NCI-H526 (cell line): Measurements from ENCODE around the gene PRRT2.
A peak's percentile ranks its signal among the peaks of the same experiment; 100 is the strongest.

ENCODE experiments used
- DNase-seq, 2 experiments: peaks; one replicate each; lab custom pipeline; 2025; lab: John Stamatoyannopoulos, UW

The PRRT2 gene

DNA sequence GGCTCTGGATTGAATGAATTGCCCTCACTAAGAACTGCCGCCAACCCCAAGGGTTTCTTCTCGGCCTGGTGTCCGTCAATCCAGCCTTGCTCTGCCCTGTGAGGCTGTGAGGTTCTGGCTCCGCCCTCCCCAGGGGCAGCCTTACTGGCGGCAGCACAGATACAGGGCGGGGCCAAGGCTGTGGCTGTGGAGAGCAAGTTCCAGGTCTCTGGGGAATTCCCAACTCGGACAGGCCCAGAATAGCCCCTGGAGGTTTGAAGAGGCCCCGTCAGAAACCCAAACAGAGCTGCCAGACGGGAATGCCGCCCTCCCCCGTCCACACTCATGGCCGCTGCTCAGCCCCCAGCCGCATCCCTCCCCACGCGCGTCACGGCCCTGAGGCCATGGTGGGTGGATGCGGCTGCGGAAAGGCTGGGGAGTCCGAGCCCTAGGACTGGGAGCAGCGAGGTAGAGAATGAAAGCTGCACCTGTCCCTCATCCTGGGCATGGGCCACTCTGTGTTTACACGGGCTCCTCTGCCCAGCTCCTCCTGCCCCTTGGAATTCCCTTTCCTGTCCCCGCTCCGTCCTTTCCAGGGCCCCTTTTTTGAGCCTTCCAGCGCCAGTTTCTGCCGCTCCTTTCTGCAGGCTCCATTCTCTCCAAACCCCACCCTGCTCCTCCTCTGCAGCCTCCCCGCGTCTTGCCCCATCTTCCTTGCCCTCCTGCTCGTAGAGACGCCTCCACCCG is 660 bp upstream of the PRRT2 start:
- peak; percentile 96 to 99 for DNase-seq

DNA sequence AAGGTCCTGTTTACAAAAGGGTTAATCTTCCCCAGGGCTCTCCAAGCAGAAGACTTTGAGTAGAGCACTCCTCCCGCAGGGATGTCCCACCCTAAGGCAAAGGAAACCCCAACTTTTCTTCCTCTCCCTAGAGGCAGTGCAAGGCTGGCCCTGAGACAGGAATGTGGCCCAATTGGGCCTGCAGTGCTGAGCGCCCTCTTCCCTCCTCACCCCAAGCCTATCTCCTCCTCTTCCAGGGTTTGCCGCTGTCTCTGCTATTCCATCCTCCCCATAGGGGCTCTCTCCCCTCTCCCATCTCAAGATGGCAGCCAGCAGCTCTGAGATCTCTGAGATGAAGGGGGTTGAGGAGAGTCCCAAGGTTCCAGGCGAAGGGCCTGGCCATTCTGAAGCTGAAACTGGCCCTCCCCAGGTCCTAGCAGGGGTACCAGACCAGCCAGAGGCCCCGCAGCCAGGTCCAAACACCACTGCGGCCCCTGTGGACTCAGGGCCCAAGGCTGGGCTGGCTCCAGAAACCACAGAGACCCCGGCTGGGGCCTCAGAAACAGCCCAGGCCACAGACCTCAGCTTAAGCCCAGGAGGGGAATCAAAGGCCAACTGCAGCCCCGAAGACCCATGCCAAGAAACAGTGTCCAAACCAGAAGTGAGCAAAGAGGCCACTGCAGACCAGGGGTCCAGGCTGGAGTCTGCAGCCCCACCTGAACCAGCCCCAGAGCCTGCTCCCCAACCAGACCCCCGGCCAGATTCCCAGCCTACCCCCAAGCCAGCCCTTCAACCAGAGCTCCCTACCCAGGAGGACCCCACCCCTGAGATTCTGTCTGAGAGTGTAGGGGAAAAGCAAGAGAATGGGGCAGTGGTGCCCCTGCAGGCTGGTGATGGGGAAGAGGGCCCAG is 1.0 kb downstream of the PRRT2 start:
- peak in 1 of 2 experiments; percentile 30 for DNase-seq

DNA sequence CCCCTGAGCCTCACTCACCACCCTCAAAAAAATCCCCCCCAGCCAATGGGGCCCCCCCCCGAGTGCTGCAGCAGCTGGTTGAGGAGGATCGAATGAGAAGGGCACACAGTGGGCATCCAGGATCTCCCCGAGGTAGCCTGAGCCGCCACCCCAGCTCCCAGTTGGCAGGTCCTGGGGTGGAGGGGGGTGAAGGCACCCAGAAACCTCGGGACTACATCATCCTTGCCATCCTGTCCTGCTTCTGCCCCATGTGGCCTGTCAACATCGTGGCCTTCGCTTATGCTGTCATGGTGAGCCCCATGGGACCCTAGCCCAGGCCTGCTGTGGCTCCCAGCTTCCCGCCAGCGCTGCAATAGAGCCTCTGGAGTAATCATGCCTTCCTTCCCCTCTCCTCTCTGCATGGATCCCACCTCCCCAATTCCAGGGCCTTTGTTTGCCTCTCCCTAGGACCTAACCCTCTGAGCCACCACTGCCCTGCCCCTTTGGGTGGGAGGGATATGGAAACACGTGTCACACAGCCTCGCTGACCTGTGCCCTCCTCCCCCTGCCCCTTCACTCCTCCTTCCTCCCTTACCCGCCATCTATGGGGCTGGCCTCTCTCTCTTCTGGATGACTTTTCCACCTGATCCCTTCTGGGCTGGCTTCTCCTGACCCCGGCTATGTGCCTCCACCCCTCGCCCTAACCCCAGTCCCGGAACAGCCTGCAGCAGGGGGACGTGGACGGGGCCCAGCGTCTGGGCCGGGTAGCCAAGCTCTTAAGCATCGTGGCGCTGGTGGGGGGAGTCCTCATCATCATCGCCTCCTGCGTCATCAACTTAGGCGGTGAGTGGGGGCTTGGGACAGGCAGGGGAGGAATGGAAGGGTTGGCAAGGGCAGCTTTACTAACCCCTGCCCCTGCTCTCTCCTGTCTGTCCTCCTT is 1.9 kb downstream of the PRRT2 start:
- DNase-seq: peak in 1 of 2 experiments; percentile 30

DNA sequence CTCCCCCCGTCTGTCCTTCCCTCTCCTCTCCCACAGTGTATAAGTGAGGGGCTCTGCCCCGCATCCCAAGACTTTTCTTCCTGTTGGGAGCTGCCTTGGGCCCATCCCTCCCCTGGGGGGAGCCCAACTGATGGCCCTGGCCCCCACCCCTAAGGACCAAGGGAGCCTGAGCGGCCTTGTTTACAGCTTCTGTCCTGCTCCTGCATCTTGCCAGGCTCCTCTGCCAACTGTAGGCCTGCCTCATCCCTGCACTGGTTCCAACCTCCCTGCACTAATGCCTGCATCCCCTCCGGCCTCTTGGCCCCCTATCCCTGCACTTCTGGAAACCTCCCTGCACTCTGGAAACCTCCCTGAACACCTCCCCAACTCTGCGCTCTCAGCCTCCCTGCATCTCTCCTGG is 2.6 kb downstream of the PRRT2 start:
- no peak for DNase-seq

DNA sequence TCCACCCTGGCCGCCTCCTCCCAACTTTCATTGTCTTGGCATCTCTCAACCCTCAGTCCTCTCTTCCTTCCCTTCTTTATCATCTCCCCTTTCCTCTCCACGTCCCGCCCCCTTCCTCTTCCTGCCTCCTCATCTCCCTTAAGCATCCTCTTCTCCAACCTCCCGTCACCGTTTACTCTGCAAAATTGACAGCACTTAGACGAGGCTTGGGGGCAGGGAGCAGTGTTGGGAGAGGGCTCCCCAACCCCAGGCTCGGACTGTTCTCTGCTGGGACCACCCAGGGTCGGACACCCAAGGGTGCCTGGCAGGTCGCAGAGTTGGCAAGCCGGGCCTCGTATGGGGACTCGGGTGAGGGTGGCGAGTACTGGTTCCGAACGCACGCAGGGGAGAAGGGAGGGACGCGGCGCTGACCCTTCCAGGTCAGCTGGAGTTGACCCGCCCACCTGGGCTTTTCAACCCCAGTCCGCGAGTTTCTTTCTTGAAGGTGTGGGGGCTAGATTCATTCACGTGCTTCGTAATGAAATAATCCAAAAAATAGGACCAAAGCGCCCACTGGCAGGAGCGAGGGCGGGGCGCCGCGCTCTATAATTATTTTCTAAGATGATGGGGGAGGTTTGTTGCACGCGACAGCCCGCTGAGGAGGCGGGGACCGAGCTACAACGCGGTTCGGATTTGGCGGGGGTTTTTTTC is 3.2 kb downstream of the PRRT2 start:
- DNase-seq: peak; percentile 45 to 73

DNA sequence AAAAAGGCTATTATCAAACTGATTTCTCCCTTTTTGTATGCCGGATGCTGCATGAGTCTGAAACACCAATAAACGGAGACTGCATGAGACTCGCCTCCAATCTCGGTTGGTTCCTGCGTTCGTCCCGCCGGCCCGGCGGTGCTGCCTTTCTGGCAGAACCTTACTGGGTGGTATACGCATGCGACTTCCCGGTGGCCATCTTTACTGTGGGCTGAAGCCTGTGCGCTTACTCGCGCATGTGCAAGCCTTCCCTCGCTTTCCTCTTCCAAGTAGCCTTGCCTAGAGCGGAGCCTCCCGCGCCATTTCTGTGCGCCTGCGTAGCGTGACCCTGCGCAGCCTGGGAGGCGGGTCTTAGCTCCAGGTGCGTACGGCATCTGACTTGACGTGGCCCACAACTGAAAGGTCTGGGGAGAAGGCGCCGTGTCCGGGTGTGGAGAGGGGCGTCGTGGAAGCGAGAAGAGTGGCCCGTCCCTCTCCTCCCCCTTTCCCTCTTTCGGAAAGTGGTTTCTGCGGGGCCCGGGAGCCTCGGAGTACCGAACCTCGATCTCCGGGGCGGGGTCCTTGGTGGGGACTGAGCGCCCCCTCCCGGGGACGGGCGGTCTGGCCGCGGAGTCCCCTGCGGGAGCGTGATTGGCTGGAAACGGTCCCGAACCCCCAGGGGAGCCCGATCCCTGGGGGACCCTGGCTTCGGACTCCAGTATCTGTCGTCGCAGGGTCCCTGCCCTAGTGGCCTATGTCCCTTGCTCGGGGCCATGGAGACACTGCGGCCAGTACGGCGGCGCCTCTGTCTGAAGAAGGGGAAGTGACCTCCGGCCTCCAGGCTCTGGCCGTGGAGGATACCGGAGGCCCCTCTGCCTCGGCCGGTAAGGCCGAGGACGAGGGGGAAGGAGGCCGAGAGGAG is 4.0 kb downstream of the PRRT2 start, which contains the start of gene PAGR1:
Gene PAGR1 (plus strand): TSS at position 360 of the 901 bp plus-strand sequence. CDS start 374 bp downstream, at position 734.
- DNase-seq: peak; percentile 97 to 99

DNA sequence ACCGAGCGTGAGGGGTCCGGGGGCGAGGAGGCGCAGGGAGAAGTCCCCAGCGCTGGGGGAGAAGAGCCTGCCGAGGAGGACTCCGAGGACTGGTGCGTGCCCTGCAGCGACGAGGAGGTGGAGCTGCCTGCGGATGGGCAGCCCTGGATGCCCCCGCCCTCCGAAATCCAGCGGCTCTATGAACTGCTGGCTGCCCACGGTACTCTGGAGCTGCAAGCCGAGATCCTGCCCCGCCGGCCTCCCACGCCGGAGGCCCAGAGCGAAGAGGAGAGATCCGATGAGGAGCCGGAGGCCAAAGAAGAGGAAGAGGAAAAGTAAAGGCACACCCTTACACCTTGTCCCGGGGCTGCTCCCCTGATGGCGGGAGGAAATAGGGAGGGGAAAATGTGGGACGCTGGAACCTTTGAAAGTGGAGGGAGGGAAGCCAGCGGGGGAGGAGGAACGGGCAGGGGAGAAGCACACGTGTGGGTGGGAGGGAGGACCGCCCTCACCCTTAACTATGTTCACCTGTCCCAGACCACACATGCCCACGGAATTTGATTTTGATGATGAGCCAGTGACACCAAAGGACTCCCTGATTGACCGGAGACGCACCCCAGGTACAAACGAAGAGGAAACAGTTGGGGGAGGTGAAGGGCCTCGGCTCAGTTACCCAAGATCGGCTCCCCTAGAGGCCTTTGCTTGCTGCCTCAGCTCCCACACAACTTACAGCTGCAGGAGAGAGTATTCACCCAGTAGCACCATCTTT is 4.9 kb downstream of the PRRT2 start:
- peak; percentile 71 to 82 for DNase-seq

DNA sequence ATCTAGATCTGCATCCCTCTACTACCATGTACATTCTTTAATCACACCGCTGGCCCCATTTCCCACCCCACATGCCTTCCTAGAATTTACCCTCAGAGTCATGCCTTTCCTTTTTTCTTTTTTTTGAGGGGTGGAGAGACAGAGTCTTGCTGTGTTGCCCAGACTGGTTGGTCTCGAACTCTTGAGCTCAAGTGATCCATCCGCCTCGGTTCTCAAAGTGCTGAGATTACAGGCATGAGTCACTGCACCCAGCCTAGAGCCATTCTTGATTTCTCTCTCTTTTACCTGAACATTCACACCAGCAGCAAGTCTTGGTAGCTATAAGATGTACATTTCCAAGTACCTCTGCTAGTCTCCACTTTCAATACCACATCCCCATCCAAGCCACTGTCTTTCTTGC is 6.1 kb downstream of the PRRT2 start:
- no peak for DNase-seq

DNA sequence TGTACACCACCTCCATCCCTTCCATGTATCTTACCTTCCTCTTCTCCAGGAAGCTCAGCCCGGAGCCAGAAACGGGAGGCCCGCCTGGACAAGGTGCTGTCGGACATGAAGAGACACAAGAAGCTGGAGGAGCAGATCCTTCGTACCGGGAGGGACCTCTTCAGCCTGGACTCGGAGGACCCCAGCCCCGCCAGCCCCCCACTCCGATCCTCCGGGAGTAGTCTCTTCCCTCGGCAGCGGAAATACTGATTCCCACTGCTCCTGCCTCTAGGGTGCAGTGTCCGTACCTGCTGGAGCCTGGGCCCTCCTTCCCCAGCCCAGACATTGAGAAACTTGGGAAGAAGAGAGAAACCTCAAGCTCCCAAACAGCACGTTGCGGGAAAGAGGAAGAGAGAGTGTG is 7.5 kb downstream of the PRRT2 start:
- DNase-seq: peak in 1 of 2 experiments; percentile 35

DNA sequence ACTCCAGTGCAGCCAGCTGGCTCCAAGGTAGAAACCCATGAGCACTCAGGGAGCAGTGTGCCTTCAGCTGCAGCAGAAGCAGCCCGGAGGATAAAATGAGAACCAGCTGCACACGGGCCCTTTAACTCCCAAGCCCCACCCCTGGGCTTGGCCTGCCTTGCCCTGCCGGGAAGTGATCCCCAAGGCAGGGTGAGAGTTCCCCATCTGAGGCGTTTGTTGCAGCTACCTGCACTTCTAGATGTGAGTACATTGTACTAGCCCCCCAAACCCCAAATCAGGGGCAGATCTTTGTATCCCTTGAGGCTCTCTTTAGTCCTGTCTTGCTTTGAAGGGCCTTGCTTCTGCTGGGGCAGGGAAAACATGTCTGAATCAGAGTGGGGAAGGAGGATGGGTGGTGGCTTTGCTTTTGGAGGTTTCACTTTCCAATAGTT is 8.3 kb downstream of the PRRT2 start, which contains the start of gene MVP:
Gene MVP (plus strand): TSS at position 192 of the 431 bp plus-strand sequence. CDS start 10,088 bp downstream, outside the sequence.
- peak in 1 of 2 experiments; percentile 38 for DNase-seq

DNA sequence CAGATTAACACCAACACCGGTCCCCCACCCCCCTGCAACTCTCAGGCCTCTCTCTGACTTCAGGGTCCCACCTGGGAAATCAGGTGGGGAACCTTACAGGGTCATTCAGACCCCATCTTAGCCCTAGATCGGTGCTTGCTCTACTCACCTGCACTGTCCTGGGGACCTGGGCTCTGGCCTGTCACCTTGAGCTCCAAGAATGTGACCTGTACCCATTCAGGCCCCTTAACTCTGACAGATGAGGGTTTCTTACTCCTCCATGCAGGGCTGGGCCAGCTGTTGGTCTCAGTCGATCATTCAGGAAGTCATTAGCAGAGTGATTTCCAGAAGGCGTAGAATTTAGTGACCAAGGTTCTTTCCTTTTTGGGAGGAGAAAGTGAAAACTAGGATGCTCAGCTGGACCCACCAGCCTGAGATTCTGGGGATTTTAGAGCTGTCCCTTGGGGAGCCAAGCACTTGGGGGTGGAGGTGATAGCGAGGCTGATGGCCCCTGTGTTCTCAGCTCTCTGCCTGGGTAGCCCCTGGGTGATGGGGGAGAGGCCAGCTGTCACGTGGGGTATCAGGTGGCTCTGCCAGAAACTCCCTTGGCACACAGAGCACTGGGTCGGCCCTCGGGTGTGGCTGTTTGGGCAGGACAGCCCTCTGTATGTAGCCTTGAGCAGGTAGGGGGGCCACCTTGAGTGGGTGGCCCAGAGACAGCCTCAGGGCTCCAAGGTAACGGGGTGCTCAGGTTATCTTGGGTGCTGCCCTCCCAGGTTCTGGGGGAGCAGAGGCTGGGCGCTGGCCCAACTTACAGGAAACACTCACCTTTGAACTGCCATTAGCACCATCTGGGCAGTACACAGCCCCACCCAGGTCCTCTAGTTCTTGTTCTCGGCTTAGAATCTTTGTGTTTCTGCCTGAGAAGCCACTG is 9.0 kb downstream of the PRRT2 start:
- no peak for DNase-seq

DNA sequence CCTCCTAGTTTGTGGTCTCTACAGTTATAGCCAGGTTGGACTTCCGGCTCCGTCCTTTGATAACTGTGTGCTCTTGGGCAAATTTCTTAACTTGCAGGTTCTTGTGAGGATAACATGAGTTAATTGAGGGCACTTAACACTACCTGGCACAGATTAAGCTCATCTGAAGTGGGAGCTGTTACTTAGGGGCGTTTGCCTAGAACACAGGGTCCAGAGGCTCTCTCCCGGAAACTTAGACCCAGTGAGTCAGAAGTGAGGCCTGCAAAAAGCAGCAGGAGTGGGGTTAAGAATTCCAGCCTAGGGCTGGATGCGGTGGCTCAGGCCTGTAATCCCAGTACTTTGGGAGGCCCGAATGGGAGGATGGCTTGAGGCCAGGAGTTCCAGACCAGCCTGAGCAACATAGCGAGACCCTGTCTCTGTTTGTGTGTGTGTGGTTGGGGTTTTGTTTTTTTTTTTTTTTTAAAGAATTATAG is 9.7 kb downstream of the PRRT2 start:
- no peak for DNase-seq

DNA sequence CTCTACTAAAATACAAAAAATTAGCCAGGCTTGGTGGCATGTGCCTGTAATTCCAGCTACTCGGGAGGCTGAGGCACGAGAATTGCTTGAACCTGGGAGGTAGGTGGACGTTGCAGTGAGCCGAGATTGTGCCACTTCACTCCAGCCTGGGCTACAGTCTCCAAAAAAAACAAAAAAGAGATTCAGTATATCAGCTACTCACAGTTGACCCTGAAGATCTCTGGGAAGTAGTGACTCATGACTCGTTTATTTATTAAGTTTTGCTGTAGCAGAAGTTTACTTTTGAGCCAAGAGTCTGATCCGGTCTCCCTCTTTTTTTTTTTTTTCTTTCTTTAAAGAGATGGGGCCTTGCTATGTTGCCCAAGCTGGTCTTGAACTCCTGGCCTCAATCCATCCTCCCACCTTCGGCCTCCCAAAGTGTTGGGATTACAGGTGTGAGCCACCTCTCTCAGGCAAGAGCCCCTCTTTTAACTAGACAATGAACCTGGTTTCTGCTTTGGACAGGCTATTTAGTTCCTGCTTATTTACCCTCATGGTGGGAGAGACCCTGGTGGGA is 12.7 kb downstream of the PRRT2 start:
- no peak for DNase-seq

DNA sequence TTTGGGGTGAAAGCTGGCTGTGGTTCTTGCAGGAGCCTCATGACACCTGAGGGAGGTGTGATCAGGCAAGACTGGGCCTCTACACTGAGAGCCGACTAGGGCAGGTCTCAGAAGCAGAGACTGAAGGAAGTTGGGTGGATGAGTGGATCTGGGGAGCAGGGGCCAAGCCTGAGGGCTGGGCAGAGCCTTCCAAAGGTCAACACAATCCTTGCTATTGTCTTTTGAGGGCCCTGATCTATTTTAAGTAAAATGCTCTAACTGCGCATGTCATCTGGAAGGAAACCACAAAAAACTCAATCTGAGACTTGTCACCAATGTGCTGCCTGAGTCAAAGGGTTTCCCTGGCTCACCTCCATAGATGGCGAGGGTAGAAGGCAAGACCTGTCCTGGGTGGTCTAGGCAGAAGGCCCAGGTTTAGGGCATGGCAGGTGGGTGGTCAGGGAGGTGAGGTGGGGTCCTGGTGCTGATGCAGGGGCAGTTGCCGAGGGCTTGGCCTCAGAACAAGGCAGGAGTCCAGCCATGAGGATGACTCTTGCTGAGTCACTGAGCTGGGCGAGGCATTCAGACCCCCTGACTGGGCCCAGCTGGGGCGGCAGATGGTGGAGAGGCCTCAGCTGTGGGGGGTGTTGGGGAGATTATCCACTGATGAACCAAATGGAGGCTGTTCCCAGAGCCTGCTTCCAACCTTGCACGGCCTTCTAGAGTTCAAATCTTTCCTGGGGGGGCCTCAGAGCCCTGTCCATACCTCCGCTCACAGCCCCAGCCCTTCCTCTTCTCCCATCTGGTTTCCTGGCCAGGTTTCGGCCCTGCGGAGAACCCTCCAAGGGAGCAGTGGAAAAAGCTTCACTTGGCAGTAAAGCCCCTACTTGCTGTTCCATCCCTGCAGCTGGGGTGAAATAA is 13.4 kb downstream of the PRRT2 start:
- DNase-seq: no peak

DNA sequence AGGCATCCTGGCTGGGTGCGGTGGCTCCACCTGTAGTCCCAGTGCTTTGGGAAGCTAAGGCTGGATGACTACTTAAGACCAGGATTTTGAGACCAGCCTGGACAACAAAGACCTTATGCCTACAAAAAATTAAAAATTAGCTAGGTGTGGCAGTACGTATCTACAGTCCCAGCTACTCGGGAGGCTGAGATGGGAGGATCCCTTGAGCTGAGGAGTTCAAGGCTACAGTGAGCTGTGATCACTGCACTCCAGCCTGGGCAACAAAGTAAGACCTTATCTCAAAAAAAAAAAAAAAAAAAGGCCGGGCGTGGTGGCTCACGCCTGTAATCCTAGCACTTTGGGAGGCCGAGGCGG is 14.3 kb downstream of the PRRT2 start:
- DNase-seq: no peak

DNA sequence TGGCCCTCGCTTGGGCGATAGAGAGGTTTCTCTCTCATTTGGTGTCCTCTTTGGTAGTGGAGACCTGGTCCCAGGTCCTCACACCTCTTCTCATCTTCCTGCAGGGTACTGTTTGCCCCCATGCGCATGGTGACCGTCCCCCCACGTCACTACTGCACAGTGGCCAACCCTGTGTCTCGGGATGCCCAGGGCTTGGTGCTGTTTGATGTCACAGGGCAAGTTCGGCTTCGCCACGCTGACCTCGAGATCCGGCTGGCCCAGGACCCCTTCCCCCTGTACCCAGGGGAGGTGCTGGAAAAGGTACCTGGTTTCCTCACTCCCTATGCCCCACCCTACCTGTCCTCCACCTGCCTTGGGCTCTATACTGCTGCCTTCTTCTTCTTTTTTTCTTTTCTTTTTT is 18.8 kb downstream of the PRRT2 start:
- no peak for DNase-seq

DNA sequence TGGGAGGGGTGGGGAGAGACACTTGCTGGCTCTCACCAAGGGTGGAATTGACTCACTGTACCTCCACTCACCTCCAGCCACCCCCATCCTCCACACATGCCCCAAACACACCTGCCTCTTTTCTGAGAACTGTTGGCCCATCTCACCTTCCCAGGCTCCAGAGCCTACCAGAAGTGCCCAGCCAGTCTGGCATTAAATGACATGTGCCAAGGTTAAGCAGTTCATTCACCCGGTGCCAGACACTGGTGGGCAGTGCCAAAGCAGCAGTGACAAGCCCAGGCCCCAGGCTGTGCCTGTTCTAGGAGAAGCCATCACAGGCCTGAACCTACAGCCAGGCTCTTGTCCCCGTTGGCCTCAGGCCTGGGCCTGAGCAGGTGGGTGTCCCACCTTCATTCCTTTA is 19.5 kb downstream of the PRRT2 start:
- DNase-seq: no peak
